WTC11 (cell line): ENCODE measurements around the gene PNPLA8. TPM values are rescaled to one million over a fixed set of nuclear protein-coding genes. Genes with fewer than 3 reads are reported as not detected.

ENCODE experiments used
- ATAC-seq: fragments of 200-7000 bp; cut with Tn5 transposase; 2 replicates; pipeline ENCODE4 v1.10.0; 2021; ENCODE audit warnings: mild to moderate bottlenecking, moderate library complexity
- CTCF ChIA-PET: fragments of 300-600 bp; sonication (Branson Sonifier 250); formaldehyde crosslinking; loops from one replicate; lab custom pipeline; 2021; ENCODE audit warnings: antibody characterized with exemption; lab: Charles Lee
- POLR2A ChIA-PET: fragments of 350-600 bp; sonication (Branson Sonifier 250); formaldehyde crosslinking; loops from one replicate; lab custom pipeline; 2021; ENCODE audit warnings: antibody characterized with exemption; lab: Charles Lee
- DNase-seq: peaks from one replicate; pipeline ENCODE4 v3.0.0; 2021; ENCODE audit warnings: low spot score
- H3K27ac Mint-ChIP-seq: 2 replicates; pipeline ENCODE4 v1.8.0; 2021; ENCODE audit warnings: mixed read lengths
- H3K27me3 Mint-ChIP-seq: 2 replicates; pipeline ENCODE4 v1.8.0; 2021; ENCODE audit warnings: low read depth, mild to moderate bottlenecking, moderate library complexity, mixed read lengths
- H3K36me3 Mint-ChIP-seq: 2 replicates; pipeline ENCODE4 v1.8.0; 2021; ENCODE audit warnings: mixed read lengths
- H3K4me1 Mint-ChIP-seq: 2 replicates; pipeline ENCODE4 v1.8.0; 2022; ENCODE audit warnings: mixed read lengths
- H3K4me3 Mint-ChIP-seq: 2 replicates; pipeline ENCODE4 v1.8.0; 2021; ENCODE audit warnings: mild to moderate bottlenecking, moderate library complexity, mixed read lengths
- H3K9me3 Mint-ChIP-seq: 2 replicates; pipeline ENCODE4 v1.8.0; 2021; ENCODE audit warnings: mixed read lengths
- AFF4 ChIP-seq: sonication (generic); formaldehyde crosslinking; IDR thresholded peaks from 2 replicates; pipeline ENCODE4 v1.8.1; 2023; ENCODE audit warnings: mild to moderate bottlenecking, missing genetic modification reagents, borderline replicate concordance
- ARID4B ChIP-seq: sonication (generic); formaldehyde crosslinking; IDR thresholded peaks from 2 replicates; pipeline ENCODE4 v1.8.0; 2023; ENCODE audit warnings: missing genetic modification reagents, mild to moderate bottlenecking, borderline replicate concordance
- ATF2 ChIP-seq: sonication (generic); formaldehyde crosslinking; IDR thresholded peaks from 2 replicates; pipeline ENCODE4 v1.8.1; 2022; ENCODE audit warnings: low read depth, missing genetic modification reagents, borderline replicate concordance
- CREM ChIP-seq: sonication (generic); formaldehyde crosslinking; IDR thresholded peaks from 2 replicates; pipeline ENCODE4 v1.8.1; 2022; ENCODE audit warnings: mild to moderate bottlenecking, missing genetic modification reagents, moderate library complexity
- ERG ChIP-seq: fragments of 250-450 bp; sonication (Bioruptor Pico); IDR thresholded peaks from 2 replicates; pipeline ENCODE4 v1.8.0; 2021; ENCODE audit warnings: mild to moderate bottlenecking
- GRHL2 ChIP-seq: fragments of 250-450 bp; sonication (Bioruptor Pico); IDR thresholded peaks from 2 replicates; pipeline ENCODE4 v1.8.0; 2022; ENCODE audit warnings: mild to moderate bottlenecking, moderate library complexity; ENCODE audit not compliant: insufficient replicate concordance, severe bottlenecking
- HMGXB4 ChIP-seq: sonication (generic); formaldehyde crosslinking; IDR thresholded peaks from 2 replicates; pipeline ENCODE4 v1.8.1; 2023; ENCODE audit warnings: mild to moderate bottlenecking, moderate library complexity, missing genetic modification reagents
- IRF1 ChIP-seq: sonication (generic); formaldehyde crosslinking; IDR thresholded peaks from 2 replicates; pipeline ENCODE4 v1.8.0; 2023; ENCODE audit warnings: missing genetic modification reagents
- NR2C2 ChIP-seq: sonication (generic); formaldehyde crosslinking; IDR thresholded peaks from 2 replicates; pipeline ENCODE4 v1.8.0; 2022; ENCODE audit warnings: mild to moderate bottlenecking, missing genetic modification reagents
- SOX15 ChIP-seq: fragments of 250-450 bp; sonication (Bioruptor Pico); IDR thresholded peaks from 2 replicates; pipeline ENCODE4 v1.9.0; 2021; ENCODE audit warnings: mild to moderate bottlenecking
- ZBTB21 ChIP-seq: sonication (generic); formaldehyde crosslinking; IDR thresholded peaks from 2 replicates; pipeline ENCODE4 v1.8.1; 2023; ENCODE audit warnings: mild to moderate bottlenecking, missing genetic modification reagents, borderline replicate concordance
- ZNF416 ChIP-seq: fragments of 250-450 bp; sonication (Bioruptor Pico); IDR thresholded peaks from 2 replicates; pipeline ENCODE4 v1.9.0; 2021; ENCODE audit warnings: mild to moderate bottlenecking, inconsistent platforms
- total RNA-seq: library from RNA; stranded (reverse); gene quantifications from 3 replicates; pipeline ENCODE4 v1.2.3, GENCODE V29; 2021

The PNPLA8 gene
- total RNA-seq, 1 experiment from 2014 or later = 12.4 TPM

GRCh38 chr7:108526768-108527017, 758 bp upstream of the PNPLA8 start (continued):
- no peak for TF ChIP-seq ERG (CRISPR knock-in tag)
- no peak for TF ChIP-seq CREM (CRISPR knock-in tag)
- TF ChIP-seq AFF4 (CRISPR knock-in tag) = no peak
- TF ChIP-seq SOX15 = no peak
- TF ChIP-seq ARID4B = no peak
- TF ChIP-seq IRF1 (CRISPR knock-in tag) = no peak
- no peak for TF ChIP-seq ZBTB21 (CRISPR knock-in tag)
- TF ChIP-seq ATF2 (CRISPR knock-in tag) = no peak
- TF ChIP-seq NR2C2 = no peak
- TF ChIP-seq ZNF416 (CRISPR knock-in tag) = no peak
- TF ChIP-seq, all 79 proteins: peak for 0

- Mint-ChIP-seq H3K27me3 (no peaks in the 10 kb centered on the region), H3K4me1 (peaks cover 42% of the 10 kb centered on the region)
- peak; percentile 32; the same call in 1 of the 2 replicates for TF ChIP-seq HMGXB4
- no peak for TF ChIP-seq GRHL2
- TF ChIP-seq, all 79 proteins: peak for 1
- Mint-ChIP-seq H3K36me3 (no peaks in the 10 kb centered on the region), H3K4me3 (peak overlapping the region; percentile 91), H3K9me3 (no peaks in the 10 kb centered on the region), H3K27ac (peak overlapping the region; percentile 99)
- POLR2A ChIA-PET = interaction anchor here (0.6 to 2.8 kb wide), 4 partner anchors 13 to 69 kb away, joined by 3 to 23 read pairs (median 8); partner anchors contain the start of genes DNAJB9, NRCAM and THAP5
- peak; percentile 80 for DNase-seq
- CTCF ChIA-PET = interaction anchor here (0.7 to 1.7 kb wide), 5 partner anchors 8 to 344 kb away, joined by 3 to 7 read pairs (median 4); no protein-coding TSS in a partner anchor
- peak; percentile 68 for ATAC-seq
Measured at GRCh38 chr7:108525327-108525984, 479 bp downstream of the PNPLA8 start.
